Epithelial cell of proximal tubule (primary cell): ENCODE results near the gene PREPL. TPM values are rescaled to one million over a fixed set of nuclear protein-coding genes. Genes with fewer than 3 reads are reported as not detected.
"Not testable (repeated sequence)": the region's sequence is repeated elsewhere in the genome, so short reads cannot be mapped to it uniquely, and the experiment has no call there.

Experiments used
- DNase-seq: peaks from one replicate; pipeline ENCODE4 v3.0.0-alpha.2; 2011; ENCODE audit warnings: low read depth
- H3K4me3 ChIP-seq: 2 replicates; pipeline ENCODE4 v1.5.1; 2011; ENCODE audit warnings: low read depth, mild to moderate bottlenecking, low read length
- total RNA-seq: library from RNA; depleted of rRNA; stranded (reverse); fragments of >200 nt; gene quantifications from 2 replicates; pipeline ENCODE4 v1.2.3, GENCODE V29; 2015
- TF ChIP-seq, protein P1 (sequence below): conservative IDR thresholded peaks from 2 replicates; pipeline ENCODE4 v1.5.1; 2012; ENCODE audit warnings: low read depth, mild to moderate bottlenecking, low read length

The PREPL gene
- total RNA-seq, 1 donor from 2014 or later: 15.2 TPM

DNA sequence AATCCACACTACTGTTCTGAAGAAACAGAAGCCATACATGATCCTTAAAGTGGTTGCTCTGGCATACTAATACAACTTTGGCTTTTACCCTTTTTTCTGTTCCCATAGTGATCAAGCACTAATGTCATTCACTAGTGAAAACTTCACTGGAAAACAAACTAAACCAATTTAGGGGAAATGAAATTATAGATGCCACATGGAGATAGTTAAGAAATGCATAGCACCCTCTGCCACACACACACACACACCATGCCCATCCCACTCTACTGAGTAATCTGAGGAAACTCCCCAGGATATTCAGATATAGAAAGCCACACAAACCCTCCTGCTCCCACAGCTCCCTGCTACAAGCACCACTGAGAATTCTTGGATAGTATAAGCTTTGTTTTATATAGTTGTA, 46.9 kb downstream of the PREPL start:
- DNase-seq: no peak
- TF ChIP-seq, protein P1, sequence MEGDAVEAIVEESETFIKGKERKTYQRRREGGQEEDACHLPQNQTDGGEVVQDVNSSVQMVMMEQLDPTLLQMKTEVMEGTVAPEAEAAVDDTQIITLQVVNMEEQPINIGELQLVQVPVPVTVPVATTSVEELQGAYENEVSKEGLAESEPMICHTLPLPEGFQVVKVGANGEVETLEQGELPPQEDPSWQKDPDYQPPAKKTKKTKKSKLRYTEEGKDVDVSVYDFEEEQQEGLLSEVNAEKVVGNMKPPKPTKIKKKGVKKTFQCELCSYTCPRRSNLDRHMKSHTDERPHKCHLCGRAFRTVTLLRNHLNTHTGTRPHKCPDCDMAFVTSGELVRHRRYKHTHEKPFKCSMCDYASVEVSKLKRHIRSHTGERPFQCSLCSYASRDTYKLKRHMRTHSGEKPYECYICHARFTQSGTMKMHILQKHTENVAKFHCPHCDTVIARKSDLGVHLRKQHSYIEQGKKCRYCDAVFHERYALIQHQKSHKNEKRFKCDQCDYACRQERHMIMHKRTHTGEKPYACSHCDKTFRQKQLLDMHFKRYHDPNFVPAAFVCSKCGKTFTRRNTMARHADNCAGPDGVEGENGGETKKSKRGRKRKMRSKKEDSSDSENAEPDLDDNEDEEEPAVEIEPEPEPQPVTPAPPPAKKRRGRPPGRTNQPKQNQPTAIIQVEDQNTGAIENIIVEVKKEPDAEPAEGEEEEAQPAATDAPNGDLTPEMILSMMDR: no peak
- no peak overlapping the region for H3K4me3 ChIP-seq

DNA sequence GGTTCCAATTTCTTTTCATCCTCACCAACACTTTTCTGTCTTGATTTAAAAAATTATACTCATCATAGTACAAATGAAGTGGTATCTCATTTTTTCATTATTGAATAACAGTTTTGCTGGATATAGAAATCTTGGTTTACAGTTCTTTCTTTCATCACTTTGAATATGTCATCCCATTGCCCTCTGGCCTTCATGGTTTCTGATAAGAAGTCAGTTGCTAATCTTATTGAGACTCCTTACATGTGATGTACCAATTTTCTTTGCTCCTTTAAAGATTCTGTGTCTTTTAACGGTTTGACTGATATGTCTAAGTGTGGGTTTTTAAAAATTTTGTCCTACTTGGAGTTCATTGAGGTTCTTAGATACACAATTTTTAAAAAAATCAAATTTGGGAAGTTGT, 51.0 kb downstream of the PREPL start:
- no peak overlapping the region for H3K4me3 ChIP-seq
- no peak for DNase-seq
- TF ChIP-seq, protein P1: no peak

DNA sequence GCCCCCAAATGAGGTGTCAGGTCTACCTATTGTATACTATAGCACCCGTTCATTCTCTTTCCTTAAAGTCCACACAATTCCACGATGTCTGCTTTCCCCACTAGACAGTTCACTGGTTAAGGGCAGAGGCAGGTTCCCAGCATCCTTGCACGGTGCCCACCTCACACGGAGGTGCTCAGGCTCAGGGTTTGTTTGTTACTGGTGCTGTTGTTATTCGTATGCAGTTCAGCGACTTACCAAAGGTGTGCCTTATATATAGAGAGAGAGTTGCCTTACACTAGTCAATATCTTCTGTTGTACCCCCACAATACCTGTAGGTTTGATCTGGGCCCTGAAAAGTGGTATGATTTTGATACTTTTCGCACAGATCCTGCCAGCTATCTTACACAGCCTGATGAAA, 55.4 kb downstream of the PREPL start:
- TF ChIP-seq, protein P1: no peak
- DNase-seq: no peak
- H3K4me3 ChIP-seq: no peak overlapping the region

DNA sequence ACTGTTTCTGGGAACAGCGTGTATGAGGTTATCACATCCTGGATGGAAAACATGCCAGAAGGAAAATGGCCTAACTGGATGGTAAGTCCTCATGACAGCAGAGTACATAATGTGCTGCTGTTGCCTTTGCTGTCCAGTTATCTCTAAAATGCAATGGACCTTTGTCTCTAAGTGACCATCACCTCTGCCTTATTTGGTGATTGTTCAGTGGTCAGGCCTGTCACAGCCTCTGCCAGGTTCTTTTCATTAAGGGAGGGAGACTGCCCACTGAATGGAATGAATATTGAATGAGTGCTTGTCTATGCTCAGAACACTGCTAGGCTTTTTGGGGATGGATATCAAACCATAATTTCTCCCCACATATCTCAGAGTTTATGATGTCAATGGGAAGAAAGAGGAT, 57.0 kb downstream of the PREPL start:
- H3K4me3 ChIP-seq: no peak overlapping the region
- TF ChIP-seq, protein P1: no peak
- DNase-seq: no peak

DNA sequence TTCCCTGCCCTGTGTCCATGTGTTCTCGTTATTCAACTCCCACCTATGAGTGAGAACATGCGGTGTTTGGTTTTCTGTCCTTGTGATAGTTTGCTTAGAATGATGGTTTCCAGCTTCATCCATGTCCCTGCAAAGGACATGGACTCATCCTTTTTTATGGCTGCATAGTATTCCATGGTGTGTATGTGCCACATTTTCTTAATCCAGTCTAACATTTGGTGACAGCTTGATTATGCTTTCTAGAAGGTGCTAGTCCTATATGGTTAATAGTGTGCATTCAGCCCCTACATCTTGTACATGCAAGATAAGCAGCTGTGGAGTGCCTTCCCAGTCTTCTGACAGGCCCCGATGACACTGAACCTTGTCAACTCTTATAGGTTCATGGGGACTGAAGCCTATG, 57.5 kb downstream of the PREPL start:
- not testable (repeated sequence) for DNase-seq, H3K4me3 ChIP-seq

- TF ChIP-seq, protein P1: no peak
- H3K4me3 ChIP-seq: no peak overlapping the region
- DNase-seq: no peak
These were observed 60.2 kb downstream of the PREPL start for GRCh38 chr2:44301111-44301510.

GRCh38 chr2:44299635-44300034, 61.7 kb downstream of the PREPL start:
- H3K4me3 ChIP-seq: no peak overlapping the region
- DNase-seq: no peak
- TF ChIP-seq, protein P1: no peak

DNA sequence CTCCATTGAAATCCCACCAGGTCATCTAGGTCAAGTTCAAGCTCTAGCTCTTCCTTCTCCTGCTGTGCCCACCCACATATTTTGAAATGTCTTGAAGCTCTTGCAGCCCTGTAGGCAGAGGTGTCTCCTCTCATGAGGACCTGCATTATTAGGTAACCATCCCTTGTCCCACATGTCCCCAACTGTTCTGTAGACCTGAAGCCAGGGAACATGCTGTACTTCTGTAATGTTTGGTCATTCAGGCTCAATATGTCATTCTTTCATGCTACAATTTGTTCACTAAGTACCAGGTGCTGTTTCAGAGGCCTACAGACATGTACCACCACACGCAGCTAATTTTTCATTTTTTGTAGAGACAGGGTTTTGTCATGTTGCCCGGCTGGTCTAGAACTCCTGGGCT, 63.9 kb downstream of the PREPL start:
- TF ChIP-seq, protein P1: no peak
- H3K4me3 ChIP-seq: no peak overlapping the region
- DNase-seq: no peak
